Calu3 (cell line): ENCODE data around the gene USP3. TPM values are rescaled to one million over a fixed set of nuclear protein-coding genes. Genes with fewer than 3 reads are reported as not detected.
A peak's percentile ranks its signal among the peaks of the same experiment; 100 is the strongest.

Experiments used
- BruUV-seq: library from RNA; stranded (reverse); fragments of 400-500 nt; replicated peaks from 2 replicates; lab custom pipeline; 2021; lab: Mats Ljungman, UMichigan
- CTCF ChIA-PET: fragments of 300-600 bp; sonication (Branson Sonifier 250); formaldehyde crosslinking; loops from one replicate; lab custom pipeline; 2022; ENCODE audit warnings: antibody characterized with exemption; lab: Charles Lee
- DNase-seq: peaks from one replicate; pipeline ENCODE4 v3.0.0; 2022
- H3K27ac Mint-ChIP-seq: one replicate; pipeline ENCODE4 v1.8.0; 2022; ENCODE audit warnings: mixed read lengths; ENCODE audit not compliant: unreplicated experiment
- H3K27me3 Mint-ChIP-seq: one replicate; pipeline ENCODE4 v1.8.0; 2022; ENCODE audit warnings: mixed read lengths; ENCODE audit not compliant: unreplicated experiment
- H3K36me3 Mint-ChIP-seq: one replicate; pipeline ENCODE4 v1.8.0; 2022; ENCODE audit warnings: mild to moderate bottlenecking, moderate library complexity, mixed read lengths; ENCODE audit not compliant: insufficient read depth, unreplicated experiment
- H3K4me1 Mint-ChIP-seq: one replicate; pipeline ENCODE4 v1.8.0; 2022; ENCODE audit warnings: mild to moderate bottlenecking, low read depth, mixed read lengths; ENCODE audit not compliant: unreplicated experiment
- H3K4me3 Mint-ChIP-seq: one replicate; pipeline ENCODE4 v1.8.0; 2022; ENCODE audit warnings: mild to moderate bottlenecking, low read depth, moderate library complexity, mixed read lengths; ENCODE audit not compliant: unreplicated experiment
- H3K9me3 Mint-ChIP-seq: one replicate; pipeline ENCODE4 v1.8.0; 2022; ENCODE audit warnings: low read depth, mixed read lengths; ENCODE audit not compliant: unreplicated experiment
- intact Hi-C: fragments of 100-400 bp; cut with micrococcal nuclease; formaldehyde crosslinking; loops from one replicate; pipeline ENCODE4 v1.10.0; 2022; ENCODE audit not compliant: unreplicated experiment
- total RNA-seq: library from RNA; stranded (reverse); gene quantifications from 2 replicates; pipeline ENCODE4 v1.2.3, GENCODE V29; 2022
- TF ChIP-seq, protein P1 (sequence below): fragments of 200-600 bp; IDR thresholded peaks from one replicate; pipeline ENCODE4 v1.8.0; 2022; ENCODE audit warnings: antibody characterized with exemption; ENCODE audit not compliant: unreplicated experiment

USP3 gene
- total RNA-seq, 1 experiment from 2014 or later: 80.8 TPM

DNA sequence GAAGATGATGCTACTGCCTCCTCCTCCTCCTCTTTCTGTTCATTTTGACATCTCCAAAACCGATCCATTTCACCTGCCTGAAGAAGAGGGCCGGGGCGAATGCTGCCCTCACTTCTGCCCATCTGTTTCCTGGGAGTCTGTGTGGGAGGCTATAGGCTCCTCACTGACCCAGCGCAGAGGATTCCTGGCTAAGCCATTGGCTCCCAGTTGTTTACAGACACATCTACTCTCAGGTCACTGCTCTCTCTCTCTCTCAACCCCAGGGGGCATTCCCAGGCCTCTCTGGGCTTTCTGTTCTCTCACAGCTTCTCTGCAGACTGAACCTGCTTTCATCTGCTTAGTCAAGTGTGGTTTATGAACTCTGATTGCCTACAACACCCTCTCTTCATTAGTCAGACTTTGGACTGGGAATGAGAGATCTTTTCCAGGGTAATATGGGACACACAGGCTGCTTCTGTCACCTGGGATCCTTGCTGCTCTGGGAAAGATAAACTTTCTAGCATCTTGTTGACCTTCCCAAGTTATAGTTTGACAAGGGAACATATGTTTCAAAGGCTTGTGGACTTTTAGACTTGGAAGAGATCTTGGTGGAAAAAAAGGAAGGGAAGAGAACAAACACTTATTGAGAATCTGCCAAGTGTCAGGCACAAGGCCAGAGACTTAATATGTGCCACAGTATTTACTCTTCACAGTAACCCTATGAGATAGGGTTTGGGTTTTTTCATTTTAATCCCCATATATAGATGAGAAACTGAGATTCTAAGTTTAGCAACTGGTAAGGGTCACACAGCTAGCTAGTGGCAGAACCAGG is 30.2 kb upstream of the USP3 start:
- Mint-ChIP-seq H3K4me1 (peaks cover 34% of the 10 kb centered on the region), H3K27ac (no peak overlapping the region), H3K9me3 (no peaks in the 10 kb centered on the region), H3K4me3 (no peak overlapping the region), H3K36me3 (peaks cover 7% of the 10 kb centered on the region), H3K27me3 (no peaks in the 10 kb centered on the region)
- no TSS peak for BruUV-seq
- CTCF ChIA-PET: interaction anchor here (1.0 to 2.0 kb wide), 2 partner anchors 79 to 126 kb away, joined by 4 to 5 read pairs; no protein-coding TSS in a partner anchor
- intact Hi-C loops: no loop called here
- DNase-seq: peak; percentile 32
- TF ChIP-seq, protein P1, sequence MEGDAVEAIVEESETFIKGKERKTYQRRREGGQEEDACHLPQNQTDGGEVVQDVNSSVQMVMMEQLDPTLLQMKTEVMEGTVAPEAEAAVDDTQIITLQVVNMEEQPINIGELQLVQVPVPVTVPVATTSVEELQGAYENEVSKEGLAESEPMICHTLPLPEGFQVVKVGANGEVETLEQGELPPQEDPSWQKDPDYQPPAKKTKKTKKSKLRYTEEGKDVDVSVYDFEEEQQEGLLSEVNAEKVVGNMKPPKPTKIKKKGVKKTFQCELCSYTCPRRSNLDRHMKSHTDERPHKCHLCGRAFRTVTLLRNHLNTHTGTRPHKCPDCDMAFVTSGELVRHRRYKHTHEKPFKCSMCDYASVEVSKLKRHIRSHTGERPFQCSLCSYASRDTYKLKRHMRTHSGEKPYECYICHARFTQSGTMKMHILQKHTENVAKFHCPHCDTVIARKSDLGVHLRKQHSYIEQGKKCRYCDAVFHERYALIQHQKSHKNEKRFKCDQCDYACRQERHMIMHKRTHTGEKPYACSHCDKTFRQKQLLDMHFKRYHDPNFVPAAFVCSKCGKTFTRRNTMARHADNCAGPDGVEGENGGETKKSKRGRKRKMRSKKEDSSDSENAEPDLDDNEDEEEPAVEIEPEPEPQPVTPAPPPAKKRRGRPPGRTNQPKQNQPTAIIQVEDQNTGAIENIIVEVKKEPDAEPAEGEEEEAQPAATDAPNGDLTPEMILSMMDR: no peak

DNA sequence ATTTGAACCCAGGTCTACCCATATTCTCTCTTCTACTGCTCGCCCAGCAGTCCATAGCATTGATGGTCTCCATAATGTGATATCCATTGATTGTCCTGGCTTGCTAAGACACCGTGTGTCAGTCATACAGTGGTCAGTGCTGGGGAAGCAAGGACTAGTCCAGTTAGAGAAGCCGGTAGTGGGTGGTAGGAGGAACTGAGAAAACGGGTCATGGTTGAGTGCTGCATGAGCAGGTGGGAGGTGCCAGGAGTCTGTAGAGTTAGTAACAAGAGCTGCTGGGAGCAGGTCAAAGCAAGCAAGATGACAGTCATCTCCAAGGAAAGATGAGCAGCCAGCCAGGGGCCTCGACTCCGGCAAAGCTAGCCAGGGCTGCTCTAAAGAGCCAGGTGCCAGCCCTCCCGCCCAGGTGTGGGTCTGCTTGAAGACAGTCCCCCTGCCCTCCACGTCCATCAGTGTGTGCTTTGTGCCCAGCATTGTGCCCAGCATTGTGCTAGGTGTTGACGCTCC is 29.5 kb upstream of the USP3 start:
- BruUV-seq: no TSS peak
- no peak overlapping the region for H3K4me3 Mint-ChIP-seq
- peaks cover 7% of the 10 kb centered on the region for H3K36me3 Mint-ChIP-seq
- CTCF ChIA-PET: interaction anchor here (1.7 to 2.0 kb wide), 2 partner anchors 13 to 79 kb away, joined by 5 read pairs; no protein-coding TSS in a partner anchor
- no peaks in the 10 kb centered on the region for H3K9me3 Mint-ChIP-seq
- intact Hi-C loops: no loop called here
- TF ChIP-seq, protein P1: no peak
- peaks cover 39% of the 10 kb centered on the region for H3K4me1 Mint-ChIP-seq
- no peaks in the 10 kb centered on the region for H3K27me3 Mint-ChIP-seq
- no peak for DNase-seq
- H3K27ac Mint-ChIP-seq: no peak overlapping the region

DNA sequence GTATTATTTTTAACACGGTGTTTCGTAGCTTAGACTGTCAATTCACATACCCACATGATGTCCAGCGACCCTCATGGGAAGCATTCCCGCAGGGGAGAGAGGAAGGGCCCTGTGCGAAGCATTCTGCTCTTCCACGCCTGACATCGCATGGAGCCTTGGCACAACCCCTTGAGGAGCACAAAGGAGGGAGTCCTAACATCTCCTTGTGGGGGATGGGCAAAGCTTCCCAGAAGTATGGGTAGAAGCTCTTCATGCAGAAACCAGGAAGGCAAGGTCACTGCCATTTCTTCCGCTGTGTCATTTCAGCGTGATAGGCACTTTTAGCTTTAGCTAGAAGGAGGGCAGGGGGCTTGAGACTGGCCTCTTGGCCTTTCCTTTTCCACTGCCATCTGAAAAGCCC is 28.7 kb upstream of the USP3 start:
- no peaks in the 10 kb centered on the region for H3K27me3 Mint-ChIP-seq
- peak overlapping the region; percentile 39 for H3K27ac Mint-ChIP-seq

DNA sequence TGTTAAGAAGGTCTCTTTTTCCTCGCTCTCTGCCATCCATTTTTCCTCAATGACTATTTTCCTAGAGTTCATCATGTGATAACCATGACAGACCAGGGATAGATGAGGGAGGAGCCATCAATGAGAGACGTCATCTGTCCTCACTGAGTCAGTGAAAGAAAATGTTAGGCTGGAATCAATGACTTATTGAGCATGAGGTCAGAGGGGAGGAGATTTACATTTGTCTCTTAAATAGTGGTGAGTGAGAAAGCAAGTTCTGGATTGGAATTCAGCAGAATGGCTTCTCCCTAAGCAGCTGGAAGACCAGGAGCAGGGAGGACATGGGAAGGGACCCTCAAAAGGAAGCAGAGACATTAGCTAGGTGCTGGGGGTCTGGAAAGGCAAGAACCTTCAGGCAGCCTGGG is 28.2 kb upstream of the USP3 start:
- peak; percentile 39 for DNase-seq
- peaks cover 43% of the 10 kb centered on the region for H3K4me1 Mint-ChIP-seq
- CTCF ChIA-PET: interaction anchor here (1.7 to 1.8 kb wide), 2 partner anchors 11 to 28 kb away, joined by 5 to 8 read pairs; partner anchors contain the start of gene USP3
- intact Hi-C loops: no loop called here
- TF ChIP-seq, protein P1: no peak
- no TSS peak for BruUV-seq
- no peaks in the 10 kb centered on the region for H3K27me3 Mint-ChIP-seq
- H3K27ac Mint-ChIP-seq: peak overlapping the region; percentile 39
- peaks cover 7% of the 10 kb centered on the region for H3K36me3 Mint-ChIP-seq
- H3K4me3 Mint-ChIP-seq: no peak overlapping the region
- no peaks in the 10 kb centered on the region for H3K9me3 Mint-ChIP-seq

More for the DNA sequence above, 28.7 kb upstream of the USP3 start:
- CTCF ChIA-PET: interaction anchor here (1.7 to 1.8 kb wide), 2 partner anchors 12 to 28 kb away, joined by 5 to 8 read pairs; partner anchors contain the start of gene USP3
- Mint-ChIP-seq H3K9me3 (no peaks in the 10 kb centered on the region), H3K4me1 (peaks cover 43% of the 10 kb centered on the region), H3K36me3 (peaks cover 7% of the 10 kb centered on the region), H3K4me3 (no peak overlapping the region)
- DNase-seq: no peak
- intact Hi-C loops: no loop called here
- no TSS peak for BruUV-seq
- TF ChIP-seq, protein P1: no peak
